ENCODE results near the gene NGB. TPM values are rescaled to one million over a fixed set of nuclear protein-coding genes. Genes with fewer than 3 reads are reported as not detected.
"Not testable (repeated sequence)": the region's sequence is repeated elsewhere in the genome, so short reads cannot be mapped to it uniquely, and the experiment has no call there.

The NGB gene
- total RNA-seq, 1 donor from 2014 or later = not detected

GRCh38 chr14:77296155-77296554 lies 25.1 kb upstream of the NGB start:
- DNase-seq (no peak), ATAC-seq (no peak)
- no peaks in the 10 kb centered on the region for H3K4me1 ChIP-seq
- intact Hi-C loops (cut with DNase I) = no loop called here
- H3K27me3 ChIP-seq (ENCODE audit: low read depth) = no peaks in the 10 kb centered on the region
- no peak overlapping the region for H3K4me3 ChIP-seq
- no peaks in the 10 kb centered on the region for H3K9me3 ChIP-seq
- H3K36me3 ChIP-seq = peaks cover 43% of the 10 kb centered on the region
- H3K27ac ChIP-seq = no peak overlapping the region
- no peak for TF ChIP-seq CTCF (IDR thresholded peaks at IDR 0.05)

- no peak for DNase-seq
- Histone ChIP-seq H3K36me3 (peaks cover 47% of the 10 kb centered on the region), H3K4me1 (no peaks in the 10 kb centered on the region), H3K27me3 (ENCODE audit: low read depth) (no peaks in the 10 kb centered on the region), H3K27ac (no peak overlapping the region), H3K4me3 (no peak overlapping the region), H3K9me3 (no peaks in the 10 kb centered on the region)
- intact Hi-C loops (cut with DNase I) = no loop called here
- no peak for TF ChIP-seq CTCF (IDR thresholded peaks at IDR 0.05)
- ATAC-seq = no peak
These were observed 19.7 kb upstream of the NGB start for GRCh38 chr14:77290705-77291104.

- intact Hi-C loops (cut with DNase I) = no loop called here
- H3K4me3 ChIP-seq = no peak overlapping the region
- H3K27me3 ChIP-seq (ENCODE audit: low read depth) = no peaks in the 10 kb centered on the region
- no peaks in the 10 kb centered on the region for H3K4me1 ChIP-seq
- ATAC-seq (no peak), DNase-seq (no peak)
- TF ChIP-seq CTCF (IDR thresholded peaks at IDR 0.05) = no peak
- no peak overlapping the region for H3K27ac ChIP-seq
- H3K36me3 ChIP-seq = peaks cover 73% of the 10 kb centered on the region
- no peaks in the 10 kb centered on the region for H3K9me3 ChIP-seq
These were observed 15.6 kb upstream of the NGB start for GRCh38 chr14:77286576-77286975.

GRCh38 chr14:77284466-77284865 lies 13.5 kb upstream of the NGB start:
- Histone ChIP-seq H3K9me3 (no peaks in the 10 kb centered on the region), H3K27ac (no peak overlapping the region), H3K27me3 (ENCODE audit: low read depth) (no peaks in the 10 kb centered on the region), H3K4me3 (no peak overlapping the region), H3K36me3 (peaks cover 73% of the 10 kb centered on the region), H3K4me1 (no peaks in the 10 kb centered on the region)
- no peak for DNase-seq
- intact Hi-C loops (cut with DNase I) = no loop called here
- no peak for TF ChIP-seq CTCF (IDR thresholded peaks at IDR 0.05)
- no peak for ATAC-seq

- Histone ChIP-seq H3K27ac (no peak overlapping the region), H3K4me3 (no peak overlapping the region), H3K4me1 (no peaks in the 10 kb centered on the region), H3K9me3 (no peaks in the 10 kb centered on the region), H3K27me3 (ENCODE audit: low read depth) (no peaks in the 10 kb centered on the region), H3K36me3 (peaks cover 77% of the 10 kb centered on the region)
- no peak for ATAC-seq
- no peak for TF ChIP-seq CTCF (IDR thresholded peaks at IDR 0.05)
- no peak for DNase-seq
- intact Hi-C loops (cut with DNase I) = no loop called here
These were observed 13.1 kb upstream of the NGB start for GRCh38 chr14:77284066-77284465.

- peaks cover 79% of the 10 kb centered on the region for H3K36me3 ChIP-seq
- intact Hi-C loops (cut with DNase I) = no loop called here
These were observed 10.9 kb upstream of the NGB start for GRCh38 chr14:77281852-77282410.

GRCh38 chr14:77280921-77281320 lies 9.9 kb upstream of the NGB start:
- intact Hi-C loops (cut with DNase I) = not testable (repeated sequence)

More at GRCh38 chr14:77281852-77282410, 10.9 kb upstream of the NGB start:
- H3K4me1 ChIP-seq = no peaks in the 10 kb centered on the region
- H3K4me3 ChIP-seq = no peak overlapping the region
- no peak for DNase-seq
- TF ChIP-seq CTCF (IDR thresholded peaks at IDR 0.05) = no peak
- no peaks in the 10 kb centered on the region for H3K9me3 ChIP-seq
- no peaks in the 10 kb centered on the region for H3K27me3 ChIP-seq (ENCODE audit: low read depth)
- no peak for ATAC-seq
- no peak overlapping the region for H3K27ac ChIP-seq

More at GRCh38 chr14:77280921-77281320, 9.9 kb upstream of the NGB start:
- not testable (repeated sequence) for H3K4me1 ChIP-seq; H3K4me3 ChIP-seq; H3K9me3 ChIP-seq; ATAC-seq; H3K27me3 ChIP-seq (ENCODE audit: low read depth); H3K27ac ChIP-seq; DNase-seq
- peaks cover 76% of the 10 kb centered on the region for H3K36me3 ChIP-seq

Data from lower lobe of right lung (tissue), 2 donors.